Esophagus squamous epithelium (tissue), 5 donors: ENCODE results near the gene ICA1. TPM values are rescaled to one million over a fixed set of nuclear protein-coding genes. Genes with fewer than 3 reads are reported as not detected.

Experiments used
- DNase-seq: peaks from one replicate; lab custom pipeline; 2025; lab: John Stamatoyannopoulos, UW
- H3K27ac ChIP-seq, 4 donors: fragments of 200-600 bp; sonication (generic); one replicate each; pipeline ENCODE4 v1.5.1; 2016 to 2019; ENCODE audit warnings: mild to moderate bottlenecking in 1 of 4
- H3K27me3 ChIP-seq, 4 donors: fragments of 200-600 bp; sonication (generic); 1 replicate in 3 of 4; 2 replicates in 1 of 4; pipeline versions ENCODE4 v1.5.1 to v1.6.0; 2017 to 2021; ENCODE audit warnings: antibody characterized with exemption in 1 of 4
- H3K36me3 ChIP-seq, 3 donors: fragments of 200-600 bp; sonication (generic); one replicate each; pipeline ENCODE4 v1.5.1; 2016 to 2019
- H3K4me1 ChIP-seq, 3 donors: fragments of 200-600 bp; sonication (generic); one replicate each; pipeline ENCODE4 v1.5.1; 2017 to 2019
- H3K4me3 ChIP-seq, 4 donors: fragments of 200-600 bp; sonication (generic); 1 replicate in 3 of 4; 2 replicates in 1 of 4; pipeline ENCODE4 v1.5.1; 2016 to 2019; ENCODE audit warnings: mild to moderate bottlenecking in 2 of 4, moderate library complexity in 1 of 4
- H3K9me3 ChIP-seq, 3 donors: fragments of 200-600 bp; sonication (generic); one replicate each; pipeline ENCODE4 v1.5.1; 2016 to 2019
- POLR2A ChIP-seq, 4 donors: fragments of 450-650 bp; IDR thresholded peaks; one replicate each; pipeline ENCODE4 v1.6.1; 2017; ENCODE audit warnings: antibody characterized with exemption in 4 of 4, mild to moderate bottlenecking in 4 of 4, moderate library complexity in 3 of 4
- WGBS, 2 donors: methylation state at CpG; one replicate each; pipeline ENCODE4 v1.1.5; 2018; 5-methylcytosine and 5-hydroxymethylcytosine counted together
- intact Hi-C: fragments of 100-400 bp; cut with DNase I; formaldehyde crosslinking; loops from one replicate; pipeline ENCODE4 v1.15.0; 2022
- total RNA-seq, 4 donors: library from RNA; depleted of rRNA; stranded (reverse); fragments of >200 nt; gene quantifications; one replicate each; pipeline ENCODE4 v1.1.0, GENCODE V29; 2016
- TF ChIP-seq, protein P1 (sequence below), 6 experiments: fragments of 450-650 bp in 4 of 6; fragments of 200-600 bp in 2 of 6; sonication (generic) in 2 of 6; IDR thresholded peaks; one replicate each; pipeline ENCODE4 v1.5.1; 2016 to 2019; ENCODE audit warnings: antibody characterized with exemption in 6 of 6, mild to moderate bottlenecking in 4 of 6, moderate library complexity in 4 of 6
- donor health status: DM: yes; HTN: yes; CAD: no.

Gene ICA1
- total RNA-seq, 4 donors from 2014 or later, result 5.6 to 12.6 (median 9.6) TPM

- WGBS, 2 donors, result 74 to 82% methylated on average over 11 of the region's 11 CpGs
- no peaks in the 10 kb centered on the region for H3K27me3 ChIP-seq
- no peaks in the 10 kb centered on the region for H3K9me3 ChIP-seq
- intact Hi-C loops, result no loop called here
- TF ChIP-seq POLR2A (IDR thresholded peaks at IDR 0.05), result no peak
- TF ChIP-seq, protein P1, sequence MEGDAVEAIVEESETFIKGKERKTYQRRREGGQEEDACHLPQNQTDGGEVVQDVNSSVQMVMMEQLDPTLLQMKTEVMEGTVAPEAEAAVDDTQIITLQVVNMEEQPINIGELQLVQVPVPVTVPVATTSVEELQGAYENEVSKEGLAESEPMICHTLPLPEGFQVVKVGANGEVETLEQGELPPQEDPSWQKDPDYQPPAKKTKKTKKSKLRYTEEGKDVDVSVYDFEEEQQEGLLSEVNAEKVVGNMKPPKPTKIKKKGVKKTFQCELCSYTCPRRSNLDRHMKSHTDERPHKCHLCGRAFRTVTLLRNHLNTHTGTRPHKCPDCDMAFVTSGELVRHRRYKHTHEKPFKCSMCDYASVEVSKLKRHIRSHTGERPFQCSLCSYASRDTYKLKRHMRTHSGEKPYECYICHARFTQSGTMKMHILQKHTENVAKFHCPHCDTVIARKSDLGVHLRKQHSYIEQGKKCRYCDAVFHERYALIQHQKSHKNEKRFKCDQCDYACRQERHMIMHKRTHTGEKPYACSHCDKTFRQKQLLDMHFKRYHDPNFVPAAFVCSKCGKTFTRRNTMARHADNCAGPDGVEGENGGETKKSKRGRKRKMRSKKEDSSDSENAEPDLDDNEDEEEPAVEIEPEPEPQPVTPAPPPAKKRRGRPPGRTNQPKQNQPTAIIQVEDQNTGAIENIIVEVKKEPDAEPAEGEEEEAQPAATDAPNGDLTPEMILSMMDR (IDR thresholded peaks at IDR 0.05), result no peak
- no peak overlapping the region for H3K4me3 ChIP-seq
- H3K4me1 ChIP-seq, result peaks cover 0 to 8% (median 0%) of the 10 kb centered on the region in 3 donors
- DNase-seq, result no peak
- H3K36me3 ChIP-seq, result no peaks in the 10 kb centered on the region
- H3K27ac ChIP-seq, result no peak overlapping the region
These were observed 114.1 kb downstream of the ICA1 start for GRCh38 chr7:8147760-8148463.

DNA sequence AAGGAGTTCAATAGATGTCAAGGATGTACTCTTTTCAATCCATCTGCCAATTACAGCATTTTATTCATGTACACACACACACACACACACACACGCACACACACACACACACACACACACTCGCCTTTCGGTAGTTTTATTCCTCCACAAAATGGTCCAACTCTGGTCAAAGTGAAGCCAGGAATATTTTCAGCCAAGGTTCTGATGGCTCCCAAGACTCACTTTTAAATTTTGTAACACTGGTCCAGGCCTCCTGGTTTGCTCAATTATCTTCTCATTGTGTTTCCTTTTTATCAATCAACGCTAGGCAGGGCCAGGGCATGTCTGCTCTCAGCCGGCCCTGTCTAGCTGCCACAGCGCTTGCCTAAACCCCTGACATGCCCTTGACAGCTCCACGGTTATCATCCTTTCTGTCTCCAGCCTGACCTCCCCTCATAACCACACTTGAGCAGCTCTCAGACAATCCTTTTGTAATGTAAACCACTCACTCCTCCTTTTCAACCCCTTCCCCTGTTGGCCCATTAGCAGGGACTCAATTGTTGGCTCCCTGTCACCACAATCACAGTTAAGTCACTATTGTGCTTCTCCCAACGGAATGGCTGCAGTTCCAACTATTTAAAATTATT lies 115.1 kb downstream of the ICA1 start:
- WGBS, 2 donors, result 62 to 69% methylated on average over 8 of the region's 8 CpGs
- no peaks in the 10 kb centered on the region for H3K27me3 ChIP-seq
- H3K4me1 ChIP-seq, result peaks cover 0 to 8% (median 0%) of the 10 kb centered on the region in 3 donors
- intact Hi-C loops, result no loop called here
- H3K36me3 ChIP-seq, result no peaks in the 10 kb centered on the region
- no peak overlapping the region for H3K4me3 ChIP-seq
- TF ChIP-seq POLR2A (IDR thresholded peaks at IDR 0.05), result no peak
- TF ChIP-seq, protein P1 (IDR thresholded peaks at IDR 0.05), result no peak
- no peak for DNase-seq
- no peak overlapping the region for H3K27ac ChIP-seq
- H3K9me3 ChIP-seq, result no peaks in the 10 kb centered on the region

GRCh38 chr7:8146106-8146787 lies 115.7 kb downstream of the ICA1 start:
- Histone ChIP-seq H3K9me3 (no peaks in the 10 kb centered on the region), H3K36me3 (no peaks in the 10 kb centered on the region), H3K27me3 (no peaks in the 10 kb centered on the region), H3K4me1 (peaks cover 0 to 8% (median 0%) of the 10 kb centered on the region in 3 donors), H3K27ac (no peak overlapping the region), H3K4me3 (no peak overlapping the region)
- WGBS, 2 donors, result 74 to 83% methylated on average over 12 of the region's 12 CpGs
- DNase-seq, result no peak
- intact Hi-C loops, result no loop called here
- no peak for TF ChIP-seq POLR2A (IDR thresholded peaks at IDR 0.05)
- TF ChIP-seq, protein P1 (IDR thresholded peaks at IDR 0.05), result no peak

DNA sequence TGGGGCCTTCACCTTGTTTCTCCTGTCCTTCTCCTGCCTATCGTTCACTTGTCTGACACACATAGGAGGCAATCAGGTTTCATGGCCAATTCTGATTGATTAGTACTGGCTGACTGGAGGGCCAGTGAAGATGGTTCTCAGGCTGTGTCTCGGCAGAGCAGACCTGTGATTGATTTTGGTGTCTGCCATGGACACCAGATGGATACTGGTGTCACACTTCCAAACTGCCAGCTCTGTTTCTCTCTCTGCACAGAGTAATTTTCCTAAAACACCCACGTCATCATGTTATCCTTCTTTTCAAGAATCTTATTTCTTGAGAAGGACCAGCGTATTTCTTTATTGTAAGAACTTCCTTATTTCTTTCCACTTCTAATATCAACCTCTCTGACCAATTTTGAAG lies 117.1 kb downstream of the ICA1 start:
- no peaks in the 10 kb centered on the region for H3K9me3 ChIP-seq
- H3K4me3 ChIP-seq, result no peak overlapping the region
- H3K27me3 ChIP-seq, result no peaks in the 10 kb centered on the region
- TF ChIP-seq, protein P1 (IDR thresholded peaks at IDR 0.05), result no peak
- no peak for TF ChIP-seq POLR2A (IDR thresholded peaks at IDR 0.05)
- no peak overlapping the region for H3K27ac ChIP-seq
- H3K36me3 ChIP-seq, result no peaks in the 10 kb centered on the region
- no peak for DNase-seq
- intact Hi-C loops, result no loop called here
- peaks cover 0 to 8% (median 0%) of the 10 kb centered on the region in 3 donors for H3K4me1 ChIP-seq
- WGBS, 2 donors, result 82 to 85% methylated on average over 4 of the region's 4 CpGs
